WTC11 (cell line): ENCODE results near the gene RUVBL2. TPM values are rescaled to one million over a fixed set of nuclear protein-coding genes. Genes with fewer than 3 reads are reported as not detected.
A peak's percentile ranks its signal among the peaks of the same experiment; 100 is the strongest.

Experiments
- ATAC-seq: fragments of 200-7000 bp; cut with Tn5 transposase; 2 replicates; pipeline ENCODE4 v1.10.0; 2021; ENCODE audit warnings: mild to moderate bottlenecking, moderate library complexity
- CTCF ChIA-PET: fragments of 300-600 bp; sonication (Branson Sonifier 250); formaldehyde crosslinking; loops from one replicate; lab custom pipeline; 2021; ENCODE audit warnings: antibody characterized with exemption; lab: Charles Lee
- POLR2A ChIA-PET: fragments of 350-600 bp; sonication (Branson Sonifier 250); formaldehyde crosslinking; loops from one replicate; lab custom pipeline; 2021; ENCODE audit warnings: antibody characterized with exemption; lab: Charles Lee
- DNase-seq: peaks from one replicate; pipeline ENCODE4 v3.0.0; 2021; ENCODE audit warnings: low spot score
- H3K27ac Mint-ChIP-seq: 2 replicates; pipeline ENCODE4 v1.8.0; 2021; ENCODE audit warnings: mixed read lengths
- H3K27me3 Mint-ChIP-seq: 2 replicates; pipeline ENCODE4 v1.8.0; 2021; ENCODE audit warnings: low read depth, mild to moderate bottlenecking, moderate library complexity, mixed read lengths
- H3K36me3 Mint-ChIP-seq: 2 replicates; pipeline ENCODE4 v1.8.0; 2021; ENCODE audit warnings: mixed read lengths
- H3K4me1 Mint-ChIP-seq: 2 replicates; pipeline ENCODE4 v1.8.0; 2022; ENCODE audit warnings: mixed read lengths
- H3K4me3 Mint-ChIP-seq: 2 replicates; pipeline ENCODE4 v1.8.0; 2021; ENCODE audit warnings: mild to moderate bottlenecking, moderate library complexity, mixed read lengths
- H3K9me3 Mint-ChIP-seq: 2 replicates; pipeline ENCODE4 v1.8.0; 2021; ENCODE audit warnings: mixed read lengths
- AFF4 ChIP-seq: sonication (generic); formaldehyde crosslinking; IDR thresholded peaks from 2 replicates; pipeline ENCODE4 v1.8.1; 2023; ENCODE audit warnings: mild to moderate bottlenecking, missing genetic modification reagents, borderline replicate concordance
- CDX4 ChIP-seq: fragments of 250-450 bp; sonication (Bioruptor Pico); IDR thresholded peaks from 2 replicates; pipeline ENCODE4 v1.9.0; 2021; ENCODE audit warnings: moderate library complexity, mild to moderate bottlenecking, inconsistent platforms, borderline replicate concordance
- E2F5 ChIP-seq: sonication (generic); formaldehyde crosslinking; IDR thresholded peaks from 2 replicates; pipeline ENCODE4 v1.8.1; 2022; ENCODE audit warnings: mild to moderate bottlenecking, moderate library complexity, missing genetic modification reagents
- EMX1 ChIP-seq: fragments of 250-450 bp; sonication (Bioruptor Pico); IDR thresholded peaks from 2 replicates; pipeline ENCODE4 v1.8.0; 2021; ENCODE audit warnings: mild to moderate bottlenecking
- ETV6 ChIP-seq: sonication (generic); formaldehyde crosslinking; IDR thresholded peaks from 2 replicates; pipeline ENCODE4 v1.8.1; 2022; ENCODE audit warnings: mild to moderate bottlenecking, missing genetic modification reagents
- FOXK1 ChIP-seq: sonication (generic); formaldehyde crosslinking; IDR thresholded peaks from 2 replicates; pipeline ENCODE4 v1.8.0; 2022; ENCODE audit warnings: mild to moderate bottlenecking, moderate library complexity, missing genetic modification reagents
- FOXP4 ChIP-seq: sonication (generic); formaldehyde crosslinking; IDR thresholded peaks from 2 replicates; pipeline ENCODE4 v1.8.0; 2022; ENCODE audit warnings: mild to moderate bottlenecking, missing genetic modification reagents
- MAX ChIP-seq: sonication (generic); formaldehyde crosslinking; IDR thresholded peaks from 2 replicates; pipeline ENCODE4 v1.8.0; 2022; ENCODE audit warnings: mild to moderate bottlenecking, missing genetic modification reagents
- MYBL2 ChIP-seq: sonication (generic); formaldehyde crosslinking; IDR thresholded peaks from 2 replicates; pipeline ENCODE4 v1.8.1; 2023; ENCODE audit warnings: mild to moderate bottlenecking, moderate library complexity, missing genetic modification reagents
- NFATC4 ChIP-seq: fragments of 250-450 bp; sonication (Bioruptor Pico); IDR thresholded peaks from 2 replicates; pipeline ENCODE4 v1.9.0; 2021; ENCODE audit warnings: mild to moderate bottlenecking
- NR2C2 ChIP-seq: sonication (generic); formaldehyde crosslinking; IDR thresholded peaks from 2 replicates; pipeline ENCODE4 v1.8.0; 2022; ENCODE audit warnings: mild to moderate bottlenecking, missing genetic modification reagents
- SMAD4 ChIP-seq: sonication (generic); formaldehyde crosslinking; IDR thresholded peaks from 2 replicates; pipeline ENCODE4 v1.8.0; 2022; ENCODE audit warnings: mild to moderate bottlenecking, missing genetic modification reagents
- SP1 ChIP-seq: sonication (generic); formaldehyde crosslinking; conservative IDR thresholded peaks from 2 replicates; pipeline ENCODE4 v1.8.1; 2022; ENCODE audit warnings: missing genetic modification reagents
- TCF7 ChIP-seq: sonication (generic); formaldehyde crosslinking; IDR thresholded peaks from 2 replicates; pipeline ENCODE4 v1.8.0; 2022; ENCODE audit warnings: mild to moderate bottlenecking, low read depth, missing genetic modification reagents, moderate library complexity
- TEAD1 ChIP-seq: sonication (generic); formaldehyde crosslinking; IDR thresholded peaks from 2 replicates; pipeline ENCODE4 v1.8.0; 2022; ENCODE audit warnings: mild to moderate bottlenecking, missing genetic modification reagents
- TP53 ChIP-seq: sonication (generic); formaldehyde crosslinking; IDR thresholded peaks from 2 replicates; pipeline ENCODE4 v1.8.1; 2023; ENCODE audit warnings: mild to moderate bottlenecking, missing genetic modification reagents
- USF1 ChIP-seq: sonication (generic); formaldehyde crosslinking; IDR thresholded peaks from 2 replicates; pipeline ENCODE4 v1.8.0; 2022; ENCODE audit warnings: mild to moderate bottlenecking, missing genetic modification reagents
- USF2 ChIP-seq: sonication (generic); formaldehyde crosslinking; IDR thresholded peaks from 2 replicates; pipeline ENCODE4 v1.8.1; 2023; ENCODE audit warnings: mild to moderate bottlenecking, missing genetic modification reagents, moderate library complexity
- ZNF232 ChIP-seq: sonication (generic); formaldehyde crosslinking; IDR thresholded peaks from 2 replicates; pipeline ENCODE4 v1.8.0; 2022; ENCODE audit warnings: mild to moderate bottlenecking, missing genetic modification reagents
- ZNF281 ChIP-seq: sonication (generic); formaldehyde crosslinking; IDR thresholded peaks from 2 replicates; pipeline ENCODE4 v1.8.0; 2023; ENCODE audit warnings: mild to moderate bottlenecking, missing genetic modification reagents
- ZNF425 ChIP-seq: fragments of 250-450 bp; sonication (Bioruptor Pico); conservative IDR thresholded peaks from 2 replicates; pipeline ENCODE4 v1.9.0; 2021; ENCODE audit warnings: mild to moderate bottlenecking
- total RNA-seq: library from RNA; stranded (reverse); gene quantifications from 3 replicates; pipeline ENCODE4 v1.2.3, GENCODE V29; 2021

RUVBL2 gene
- total RNA-seq, 1 experiment from 2014 or later: 178 TPM

- peak; percentile 81 for ATAC-seq
- DNase-seq: peak; percentile 99
- CTCF ChIA-PET: interaction anchor here (0.6 to 2.1 kb wide), 8 partner anchors 9 to 191 kb away, joined by 3 to 11 read pairs (median 4); partner anchors contain the start of gene RUVBL2
- Mint-ChIP-seq H3K36me3 (peaks cover 37% of the 10 kb centered on the region), H3K4me1 (peaks cover 18% of the 10 kb centered on the region), H3K4me3 (peak within 1 kb of the TSS; percentile 86), H3K27ac (peak within 1 kb of the TSS; percentile 96), H3K9me3 (no peaks in the 10 kb centered on the region), H3K27me3 (peaks cover 15% of the 10 kb centered on the region)
- POLR2A ChIA-PET: interaction anchor here (0.5 to 1.5 kb wide), 4 partner anchors 12 to 196 kb away, joined by 3 to 5 read pairs (median 4); no protein-coding TSS in a partner anchor
- peak; percentile 100 for TF ChIP-seq USF2 (CRISPR knock-in tag)
- peak; percentile 34; the same call in 1 of the 2 replicates for TF ChIP-seq FOXP4
- no peak for TF ChIP-seq AFF4 (CRISPR knock-in tag)
- TF ChIP-seq ZNF281: no peak
- peak; percentile 58 for TF ChIP-seq TEAD1 (CRISPR knock-in tag)
- 0 out of 2 replicates have a peak, but pooled peaks have one; percentile 65 for TF ChIP-seq E2F5
- 0 out of 2 replicates have a peak, but pooled peaks have one; percentile 20 for TF ChIP-seq NR2C2 (CRISPR knock-in tag)
- peak; percentile 65 for TF ChIP-seq SP1 (CRISPR knock-in tag)
- TF ChIP-seq ZNF232: 0 out of 2 replicates have a peak, but pooled peaks have one; percentile 25
- TF ChIP-seq CDX4: no peak
- TF ChIP-seq TP53 (CRISPR knock-in tag): peak; percentile 98
- TF ChIP-seq FOXK1 (CRISPR knock-in tag): peak; percentile 92
- peak; percentile 88 for TF ChIP-seq MAX (CRISPR knock-in tag)
- no peak for TF ChIP-seq EMX1 (CRISPR knock-in tag)
- TF ChIP-seq MYBL2 (CRISPR knock-in tag): 0 out of 2 replicates have a peak, but pooled peaks have one; percentile 74
- no peak for TF ChIP-seq SMAD4
- no peak for TF ChIP-seq NFATC4
- TF ChIP-seq USF1 (CRISPR knock-in tag): peak; percentile 99
- TF ChIP-seq TCF7 (CRISPR knock-in tag): no peak
- TF ChIP-seq ETV6 (CRISPR knock-in tag): peak; percentile 65
- no peak for TF ChIP-seq ZNF425 (CRISPR knock-in tag)
Observed at GRCh38 chr19:48954595-48955307, 38.9 kb upstream of the RUVBL2 start, which contains the start of gene BAX. TSS of gene BAX (plus strand) at chr19:48954875. CDS start at chr19:48954929, 54 bp downstream.
